Stimulated activated memory B cell treated with anti-CD40 and anti-IgM and Interleukin-4, amounts not matched to agents 10 μg/mL and 1 μg/mL and 100 μg/mL, for 72 hours (primary cell): Measurements from ENCODE around the gene PRIM2.
"Not testable (repeated sequence)": the region's sequence is repeated elsewhere in the genome, so short reads cannot be mapped to it uniquely, and the experiment has no call there.

ENCODE experiments used
- ATAC-seq: fragments of 150-1000 bp; cut with Tn5 transposase; 2 replicates; pipeline ENCODE4 v1.10.0; 2021
- H3K27ac Mint-ChIP-seq: one replicate; pipeline ENCODE4 v1.8.0; 2022; ENCODE audit warnings: mild to moderate bottlenecking, mixed read lengths
- H3K27me3 Mint-ChIP-seq: one replicate; pipeline ENCODE4 v1.8.0; 2022; ENCODE audit warnings: mixed read lengths
- H3K36me3 Mint-ChIP-seq: one replicate; pipeline ENCODE4 v1.8.0; 2022; ENCODE audit warnings: mixed read lengths
- H3K4me1 Mint-ChIP-seq: one replicate; pipeline ENCODE4 v1.8.0; 2022; ENCODE audit warnings: mixed read lengths
- H3K4me3 Mint-ChIP-seq: one replicate; pipeline ENCODE4 v1.8.0; 2022; ENCODE audit warnings: mild to moderate bottlenecking, moderate library complexity, mixed read lengths
- H3K9me3 Mint-ChIP-seq: one replicate; pipeline ENCODE4 v1.8.0; 2022; ENCODE audit warnings: mixed read lengths

Gene PRIM2

GRCh38 chr6:57480194-57480593, 162.8 kb downstream of the PRIM2 start:
- not testable (repeated sequence) for H3K4me1 Mint-ChIP-seq, H3K27me3 Mint-ChIP-seq

GRCh38 chr6:57481121-57481520, 163.7 kb downstream of the PRIM2 start:
- H3K9me3 Mint-ChIP-seq, H3K4me1 Mint-ChIP-seq, H3K27ac Mint-ChIP-seq, H3K4me3 Mint-ChIP-seq, H3K27me3 Mint-ChIP-seq, ATAC-seq: not testable (repeated sequence)
- peaks cover 24% of the 10 kb centered on the region for H3K36me3 Mint-ChIP-seq

More at GRCh38 chr6:57480194-57480593, 162.8 kb downstream of the PRIM2 start:
- ATAC-seq, H3K9me3 Mint-ChIP-seq, H3K27ac Mint-ChIP-seq, H3K4me3 Mint-ChIP-seq: not testable (repeated sequence)
- peaks cover 19% of the 10 kb centered on the region for H3K36me3 Mint-ChIP-seq

- not testable (repeated sequence) for H3K27ac Mint-ChIP-seq, H3K4me1 Mint-ChIP-seq, ATAC-seq, H3K27me3 Mint-ChIP-seq, H3K9me3 Mint-ChIP-seq, H3K4me3 Mint-ChIP-seq
- H3K36me3 Mint-ChIP-seq: peaks cover 25% of the 10 kb centered on the region
Measured at GRCh38 chr6:57482471-57482870, 165.0 kb downstream of the PRIM2 start.

GRCh38 chr6:57486494-57487081, 169.2 kb downstream of the PRIM2 start:
- not testable (repeated sequence) for H3K27ac Mint-ChIP-seq, H3K27me3 Mint-ChIP-seq, H3K9me3 Mint-ChIP-seq, H3K4me3 Mint-ChIP-seq, ATAC-seq, H3K4me1 Mint-ChIP-seq
- H3K36me3 Mint-ChIP-seq: peaks cover 27% of the 10 kb centered on the region

GRCh38 chr6:57488551-57488950, 171.1 kb downstream of the PRIM2 start:
- not testable (repeated sequence) for H3K27ac Mint-ChIP-seq, H3K4me3 Mint-ChIP-seq, H3K4me1 Mint-ChIP-seq, ATAC-seq, H3K27me3 Mint-ChIP-seq, H3K9me3 Mint-ChIP-seq
- peaks cover 16% of the 10 kb centered on the region for H3K36me3 Mint-ChIP-seq

GRCh38 chr6:57489887-57490286, 172.5 kb downstream of the PRIM2 start:
- H3K36me3 Mint-ChIP-seq: peaks cover 16% of the 10 kb centered on the region
- not testable (repeated sequence) for H3K27ac Mint-ChIP-seq, H3K9me3 Mint-ChIP-seq, ATAC-seq, H3K4me1 Mint-ChIP-seq, H3K4me3 Mint-ChIP-seq, H3K27me3 Mint-ChIP-seq

GRCh38 chr6:57491795-57492194, 174.4 kb downstream of the PRIM2 start:
- peaks cover 10% of the 10 kb centered on the region for H3K36me3 Mint-ChIP-seq
- H3K4me1 Mint-ChIP-seq, H3K9me3 Mint-ChIP-seq, H3K27ac Mint-ChIP-seq, ATAC-seq, H3K27me3 Mint-ChIP-seq, H3K4me3 Mint-ChIP-seq: not testable (repeated sequence)

- not testable (repeated sequence) for H3K27me3 Mint-ChIP-seq, H3K27ac Mint-ChIP-seq, H3K4me3 Mint-ChIP-seq, H3K36me3 Mint-ChIP-seq, ATAC-seq, H3K9me3 Mint-ChIP-seq, H3K4me1 Mint-ChIP-seq
Measured at GRCh38 chr6:57496251-57496650, 178.8 kb downstream of the PRIM2 start.

GRCh38 chr6:57500368-57501021, 183.1 kb downstream of the PRIM2 start:
- not testable (repeated sequence) for H3K27me3 Mint-ChIP-seq, H3K4me1 Mint-ChIP-seq, H3K36me3 Mint-ChIP-seq, H3K9me3 Mint-ChIP-seq, H3K27ac Mint-ChIP-seq, ATAC-seq, H3K4me3 Mint-ChIP-seq

- ATAC-seq, H3K27ac Mint-ChIP-seq, H3K27me3 Mint-ChIP-seq, H3K36me3 Mint-ChIP-seq, H3K4me1 Mint-ChIP-seq, H3K4me3 Mint-ChIP-seq, H3K9me3 Mint-ChIP-seq: not testable (repeated sequence)
Measured at GRCh38 chr6:57502387-57502786, 185.0 kb downstream of the PRIM2 start.

- not testable (repeated sequence) for ATAC-seq, H3K4me3 Mint-ChIP-seq, H3K27ac Mint-ChIP-seq, H3K4me1 Mint-ChIP-seq, H3K36me3 Mint-ChIP-seq, H3K9me3 Mint-ChIP-seq, H3K27me3 Mint-ChIP-seq
Measured at GRCh38 chr6:57505251-57505650, 187.8 kb downstream of the PRIM2 start.

GRCh38 chr6:57510390-57510789, 193.0 kb downstream of the PRIM2 start:
- not testable (repeated sequence) for H3K4me3 Mint-ChIP-seq, H3K36me3 Mint-ChIP-seq, ATAC-seq, H3K27ac Mint-ChIP-seq, H3K9me3 Mint-ChIP-seq, H3K27me3 Mint-ChIP-seq, H3K4me1 Mint-ChIP-seq

GRCh38 chr6:57515171-57515570, 197.7 kb downstream of the PRIM2 start:
- not testable (repeated sequence) for ATAC-seq, H3K4me1 Mint-ChIP-seq, H3K4me3 Mint-ChIP-seq, H3K9me3 Mint-ChIP-seq, H3K27ac Mint-ChIP-seq, H3K27me3 Mint-ChIP-seq
- H3K36me3 Mint-ChIP-seq: peaks cover 12% of the 10 kb centered on the region

- H3K9me3 Mint-ChIP-seq, H3K27ac Mint-ChIP-seq, H3K27me3 Mint-ChIP-seq, H3K4me3 Mint-ChIP-seq, ATAC-seq, H3K4me1 Mint-ChIP-seq: not testable (repeated sequence)
- peaks cover 12% of the 10 kb centered on the region for H3K36me3 Mint-ChIP-seq
Measured at GRCh38 chr6:57515845-57516244, 198.4 kb downstream of the PRIM2 start.

GRCh38 chr6:57516776-57517175, 199.3 kb downstream of the PRIM2 start:
- not testable (repeated sequence) for H3K4me1 Mint-ChIP-seq, ATAC-seq, H3K9me3 Mint-ChIP-seq, H3K4me3 Mint-ChIP-seq, H3K27me3 Mint-ChIP-seq, H3K36me3 Mint-ChIP-seq, H3K27ac Mint-ChIP-seq

- H3K4me3 Mint-ChIP-seq, H3K4me1 Mint-ChIP-seq, H3K27me3 Mint-ChIP-seq, H3K36me3 Mint-ChIP-seq, H3K27ac Mint-ChIP-seq, ATAC-seq, H3K9me3 Mint-ChIP-seq: not testable (repeated sequence)
Measured at GRCh38 chr6:57519198-57519597, 201.8 kb downstream of the PRIM2 start.
